Fibroblast of skin of back (primary cell): ENCODE measurements around the gene CDH18.

Experiments
- DNase-seq: peaks from one replicate; pipeline ENCODE4 v3.0.0-alpha.2; 2013

The CDH18 gene

DNA sequence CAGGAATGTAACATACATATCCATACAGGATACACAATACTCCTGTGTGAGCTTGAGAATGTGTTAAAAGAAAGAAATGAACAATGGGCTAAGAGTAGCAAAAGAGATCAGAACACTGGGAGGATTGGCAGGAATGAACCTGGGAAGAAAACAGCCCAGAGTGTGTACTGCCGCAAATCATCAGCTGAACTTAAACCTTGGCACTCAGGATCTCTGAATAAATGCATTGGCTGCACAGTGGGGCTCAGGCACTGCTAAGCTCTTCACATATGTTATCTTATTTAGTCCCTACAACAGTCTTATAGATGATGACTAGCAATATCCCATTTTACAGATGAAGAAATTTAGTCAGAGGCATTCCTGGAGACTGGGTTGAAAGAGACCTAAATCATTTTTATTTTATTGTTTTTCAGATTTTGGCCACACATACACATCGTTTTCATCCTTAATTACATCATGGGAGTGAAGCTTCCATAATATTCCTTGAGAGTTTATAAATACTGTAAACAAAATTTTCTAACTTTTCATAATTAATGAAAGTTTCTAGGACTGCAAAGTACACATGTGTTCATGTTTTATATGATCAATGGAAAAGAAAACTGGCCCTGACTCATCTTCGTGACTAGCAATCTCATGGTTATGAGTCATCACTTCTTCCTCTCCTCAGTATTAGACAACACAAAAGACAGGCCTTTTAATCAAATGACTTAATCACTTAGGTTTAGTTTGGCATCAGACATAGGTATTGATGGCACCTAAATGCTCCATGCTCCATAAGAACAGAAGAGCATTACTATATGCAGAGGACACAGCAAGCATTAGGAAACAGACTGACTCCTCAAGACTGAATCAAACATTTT, 59.2 kb downstream of the CDH18 start:
- DNase-seq, result peak; percentile 87

DNA sequence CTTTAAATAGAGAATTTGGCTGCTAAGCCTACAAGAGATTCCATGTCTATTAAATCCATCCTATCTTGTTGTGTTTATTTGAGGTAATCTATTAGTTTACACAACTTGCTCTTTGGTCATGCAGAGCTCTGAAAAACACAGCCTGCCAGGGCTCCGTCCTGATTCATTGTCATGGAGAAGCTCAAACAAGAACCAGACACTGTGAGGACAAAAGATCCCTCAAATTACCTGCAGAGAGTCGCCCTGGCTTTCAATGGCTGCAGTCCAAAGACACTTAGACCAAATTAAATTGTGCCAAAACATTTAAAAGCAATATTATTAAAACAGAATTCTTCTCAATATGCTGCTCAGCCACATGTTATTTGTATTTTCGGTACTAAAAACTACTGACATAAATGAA, 60.1 kb downstream of the CDH18 start:
- no peak for DNase-seq

DNA sequence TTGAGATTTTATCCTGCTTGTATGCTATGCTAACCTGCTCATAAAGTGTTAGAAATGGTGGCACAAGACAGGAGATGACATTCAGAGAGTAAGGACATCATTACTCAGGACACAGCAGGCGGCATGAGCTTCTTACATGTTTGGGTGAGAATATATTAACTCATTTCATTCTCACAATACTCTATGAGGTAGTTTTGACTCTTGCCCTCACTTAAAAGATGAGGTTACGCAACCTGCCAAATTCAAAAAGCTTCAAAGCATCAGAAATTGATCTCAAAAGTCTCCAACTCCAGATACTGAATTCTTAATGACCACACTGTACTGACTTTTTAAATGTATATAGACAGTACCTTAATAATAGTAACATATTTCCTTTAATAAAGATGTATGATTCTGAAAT, 60.8 kb downstream of the CDH18 start:
- DNase-seq, result no peak

DNA sequence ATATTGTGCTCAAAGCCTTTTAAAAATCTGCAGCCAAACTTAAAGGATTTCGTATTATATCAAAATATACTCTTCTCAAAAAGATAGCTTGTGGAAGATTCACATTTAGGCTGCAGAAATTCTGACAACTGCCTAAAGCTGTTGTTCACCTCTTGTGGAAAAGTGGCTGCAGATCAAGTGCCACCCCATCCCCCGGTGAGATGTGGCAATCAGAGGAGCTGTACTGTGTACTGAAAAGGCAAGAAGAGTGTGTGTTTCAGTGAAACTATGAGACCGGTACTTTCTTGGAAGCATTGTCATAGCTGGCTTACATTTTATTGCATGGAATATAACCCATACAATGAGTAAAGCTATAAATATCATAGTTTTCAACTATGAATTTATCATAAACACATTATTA, 64.3 kb downstream of the CDH18 start:
- DNase-seq, result no peak

DNA sequence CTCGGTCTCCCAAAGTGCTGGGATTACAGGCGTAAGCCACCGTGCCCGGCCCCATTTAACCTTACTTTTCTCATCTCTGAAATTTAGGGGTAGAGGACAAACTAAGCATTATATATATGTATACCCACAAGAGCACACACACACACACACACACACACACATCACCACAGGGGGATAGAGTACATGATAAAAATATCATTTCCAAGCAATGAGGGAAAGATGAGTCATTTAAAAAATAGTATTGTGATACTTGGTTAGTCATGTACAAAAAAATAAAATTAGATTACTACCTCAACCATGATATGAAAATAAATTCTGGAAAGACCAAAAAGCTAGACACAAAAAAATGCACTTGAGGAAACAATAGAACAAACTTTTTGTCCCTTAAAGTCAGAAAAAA, 67.2 kb downstream of the CDH18 start:
- DNase-seq, result peak; percentile 80

- peak; percentile 15 for DNase-seq
These were observed 69.2 kb downstream of the CDH18 start for GRCh38 chr5:19918780-19919179.

DNA sequence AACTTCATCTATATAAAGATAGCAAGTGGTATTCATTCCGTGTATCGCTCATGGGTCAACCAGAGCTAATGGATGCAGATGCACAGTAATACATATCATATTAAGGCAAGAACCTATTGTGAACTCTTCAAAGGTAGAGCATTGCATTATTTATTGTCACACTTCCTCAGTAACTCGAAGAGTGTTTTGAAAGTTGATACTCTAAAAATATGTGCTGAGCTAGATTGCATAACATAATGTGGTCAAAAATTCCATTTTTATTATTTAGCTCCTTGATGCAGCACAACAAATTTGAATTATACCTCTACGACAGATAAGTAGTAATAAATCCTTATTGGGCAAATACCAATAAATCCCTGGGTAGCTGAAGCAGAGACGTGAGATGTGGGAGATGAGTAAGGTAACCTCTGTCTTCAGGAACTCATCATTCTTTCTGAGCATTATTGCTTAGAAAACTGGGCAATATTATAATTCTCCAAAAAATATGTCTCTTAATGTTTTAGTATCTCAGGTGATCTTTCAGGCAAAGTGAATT, 70.3 kb downstream of the CDH18 start:
- no peak for DNase-seq

GRCh38 chr5:19910136-19910535, 77.9 kb downstream of the CDH18 start:
- DNase-seq, result no peak

- no peak for DNase-seq
These were observed 83.2 kb downstream of the CDH18 start for GRCh38 chr5:19904766-19905165.

GRCh38 chr5:19903611-19904010, 84.4 kb downstream of the CDH18 start:
- no peak for DNase-seq

DNA sequence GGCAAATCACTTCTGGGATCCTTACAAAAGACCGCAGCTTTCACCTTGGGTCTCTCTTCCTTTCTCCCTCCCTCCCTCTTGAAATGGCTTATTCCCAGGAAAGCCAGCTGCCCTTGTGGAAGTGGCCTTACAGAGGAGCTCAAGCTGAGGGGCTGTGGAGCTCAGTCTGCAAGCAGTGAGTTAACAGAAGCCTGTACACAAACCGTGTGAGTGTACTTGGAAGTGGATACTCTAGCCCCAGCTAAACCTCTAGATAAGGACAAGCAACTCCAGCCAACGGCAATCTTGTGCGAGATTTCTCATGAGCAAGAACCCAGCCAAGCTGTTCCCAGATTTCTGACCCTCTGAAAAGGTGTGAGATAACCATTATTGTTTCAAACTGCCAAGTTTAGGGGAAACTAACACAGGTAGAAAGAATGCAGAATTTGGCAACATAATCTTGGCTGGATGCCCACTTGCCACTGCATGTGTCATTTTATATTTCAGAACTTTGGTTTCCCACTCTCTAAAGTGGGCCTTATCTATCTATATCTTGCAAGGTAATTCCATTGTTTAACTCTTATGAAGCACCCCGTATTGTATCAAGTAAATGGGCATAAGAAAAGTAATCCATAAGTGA, 85.6 kb downstream of the CDH18 start:
- no peak for DNase-seq

DNA sequence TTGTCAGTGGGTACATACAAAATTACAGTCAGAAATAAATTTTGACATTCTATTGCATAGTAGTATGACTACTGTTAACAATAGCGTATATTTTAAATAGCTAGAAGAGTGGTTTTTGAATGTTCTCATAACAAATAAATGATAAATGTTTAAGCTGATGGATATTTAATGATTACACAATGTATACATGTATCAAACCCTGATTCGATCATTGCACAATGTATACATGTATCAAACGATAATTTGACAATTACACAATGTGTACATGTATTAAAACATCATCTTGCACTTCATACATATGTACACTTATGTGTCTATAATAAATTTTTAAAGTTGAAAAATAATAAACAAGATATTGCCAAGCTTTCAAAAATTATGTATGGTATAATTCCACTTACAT, 87.7 kb downstream of the CDH18 start:
- no peak for DNase-seq

DNA sequence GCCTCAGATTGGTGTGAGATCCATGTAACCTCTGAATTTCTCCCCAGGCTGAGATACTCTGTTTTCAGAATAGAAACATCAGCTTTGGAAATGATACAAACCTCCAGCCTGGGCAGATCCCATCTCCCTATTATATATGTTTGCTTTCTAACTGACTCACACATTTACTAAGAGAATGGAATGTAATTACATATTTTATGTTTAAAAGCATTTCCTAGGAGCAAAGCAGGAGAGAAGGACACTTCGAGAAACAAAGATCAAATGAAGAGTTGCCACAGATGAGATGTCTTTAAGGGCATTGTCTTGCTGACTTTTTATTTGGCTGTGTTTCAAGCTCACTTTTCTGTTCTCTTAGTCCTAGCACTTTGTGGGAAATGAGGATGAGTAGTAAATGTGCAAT, 96.3 kb downstream of the CDH18 start:
- DNase-seq, result peak; percentile 82

DNA sequence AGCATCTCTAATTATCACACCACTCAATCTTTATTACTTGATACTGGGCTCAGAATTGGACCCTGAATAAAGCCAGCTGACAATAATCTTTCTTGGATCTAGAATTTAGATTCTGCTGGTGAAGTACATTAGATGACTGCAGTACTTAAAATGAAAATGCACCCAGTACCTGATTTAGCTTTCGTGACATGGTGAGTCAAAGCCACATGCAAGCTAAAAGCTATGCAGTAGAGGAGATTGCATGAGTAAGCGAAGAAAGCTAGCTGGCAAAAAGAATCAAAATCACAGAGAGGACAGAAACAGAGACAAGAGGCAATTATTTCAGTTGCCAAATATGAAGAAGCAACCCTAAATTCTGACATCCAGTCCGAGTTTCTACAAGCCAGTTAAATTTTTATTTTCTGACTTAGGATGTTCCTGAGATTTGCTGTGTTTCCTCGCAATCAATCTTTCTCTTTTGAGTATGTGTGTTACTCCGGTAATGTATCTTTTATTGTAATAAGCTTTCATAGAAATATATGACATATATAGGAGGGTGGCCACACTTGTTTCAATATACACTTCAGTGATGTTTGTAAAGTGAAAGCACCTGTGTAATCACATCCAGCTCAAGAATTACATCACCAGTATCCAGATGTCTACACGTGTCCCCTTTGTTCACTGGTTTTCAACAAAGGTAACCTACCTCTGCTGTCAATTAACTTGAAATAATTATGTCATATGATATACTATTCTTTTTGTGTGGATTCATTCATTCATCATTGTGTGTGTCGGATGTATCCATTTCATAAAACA, 101.7 kb downstream of the CDH18 start:
- DNase-seq, result peak; percentile 80

GRCh38 chr5:19885040-19885824, 102.8 kb downstream of the CDH18 start:
- no peak for DNase-seq

DNA sequence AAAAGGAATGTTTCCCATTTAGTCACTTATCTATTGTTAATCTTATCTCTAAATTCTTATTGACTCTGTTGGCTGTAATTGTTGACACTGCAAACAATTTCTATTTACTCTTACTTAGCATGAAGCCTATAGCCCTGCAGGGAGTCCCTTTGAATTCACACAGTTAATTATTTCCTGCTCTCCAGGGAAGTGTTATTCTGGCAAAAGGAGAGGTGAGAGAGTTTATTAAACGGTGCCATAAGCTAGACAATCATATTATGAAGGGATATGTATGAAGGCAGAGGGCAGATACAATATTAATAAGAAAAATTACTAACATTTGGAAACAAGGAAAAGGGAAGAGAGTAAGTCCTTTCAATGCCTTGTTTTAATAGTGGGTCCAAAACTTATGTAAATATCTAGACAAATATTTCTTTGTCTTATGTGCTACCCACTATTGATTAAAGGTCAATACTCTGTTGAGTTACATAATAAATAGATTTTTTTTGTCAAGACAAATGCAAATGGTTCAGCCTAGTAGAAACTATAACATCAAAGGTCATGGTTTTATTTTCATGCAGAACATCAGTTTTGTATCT, 107.1 kb downstream of the CDH18 start:
- no peak for DNase-seq

DNA sequence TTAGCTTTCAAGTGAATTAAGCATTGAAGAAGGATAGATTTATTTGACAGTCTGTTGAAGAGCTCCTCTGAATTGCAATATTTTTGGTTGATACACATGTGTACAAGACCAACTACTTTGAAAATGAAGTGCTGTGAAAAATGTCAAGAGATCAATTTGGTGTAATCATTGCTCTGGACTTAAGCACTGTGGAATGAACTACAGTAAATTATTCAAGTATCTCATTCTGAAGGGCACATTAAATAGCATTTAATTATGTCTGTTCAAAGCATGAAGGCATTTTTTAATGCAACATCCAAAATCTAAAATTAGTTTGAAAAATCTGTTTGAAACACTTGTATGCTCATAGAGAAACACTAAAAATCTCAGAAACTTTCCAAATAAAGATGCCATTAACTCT, 107.5 kb downstream of the CDH18 start:
- DNase-seq, result no peak

- DNase-seq, result no peak
These were observed 113.2 kb downstream of the CDH18 start for GRCh38 chr5:19874811-19875210.

- no peak for DNase-seq
These were observed 121.9 kb downstream of the CDH18 start for GRCh38 chr5:19866090-19866450.

DNA sequence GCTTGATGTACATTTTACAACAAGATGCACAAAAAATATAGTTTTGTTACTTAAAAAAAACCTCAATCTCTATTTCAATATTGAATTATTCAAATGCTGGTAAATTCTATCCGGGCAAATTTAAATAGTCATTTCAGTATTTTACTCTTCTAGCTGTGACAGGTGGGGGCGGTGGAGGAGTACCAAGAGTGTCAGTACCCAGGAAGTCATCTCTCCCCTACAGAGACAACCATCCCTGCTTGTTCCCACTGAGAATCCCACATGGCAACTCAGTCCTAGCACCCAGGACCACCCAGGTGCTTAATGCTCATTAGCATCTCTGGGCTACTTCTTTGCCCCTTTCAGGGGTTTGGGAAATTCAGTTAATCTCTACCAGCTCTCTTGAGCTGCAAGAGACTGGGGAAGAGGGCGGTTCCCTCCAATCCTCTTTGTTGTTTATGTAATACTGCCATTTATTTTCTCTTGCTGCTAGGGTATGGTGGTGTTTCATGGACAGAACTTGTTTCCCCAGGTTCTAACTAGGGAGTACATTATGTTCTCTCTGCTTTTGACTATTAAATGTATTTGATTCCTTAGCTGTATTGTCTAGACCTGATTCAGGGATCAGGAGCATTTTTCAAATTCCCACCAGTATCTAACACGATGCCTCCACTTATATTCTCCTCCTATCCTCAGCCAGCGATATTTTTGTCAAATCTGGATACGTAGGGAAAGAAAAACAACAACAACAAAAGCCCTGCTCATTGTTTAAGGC, 122.5 kb downstream of the CDH18 start:
- DNase-seq, result no peak

- DNase-seq, result no peak
These were observed 125.3 kb downstream of the CDH18 start for GRCh38 chr5:19862711-19863110.
